GM19467 (cell line): ENCODE data around the gene ZNF423.

Experiments used
- ATAC-seq: cut with Tn5 transposase; IDR thresholded peaks from one replicate; pipeline ENCODE4 v1.9.1; 2021; ENCODE audit warnings: mild to moderate bottlenecking, moderate library complexity; ENCODE audit not compliant: unreplicated experiment

ZNF423 gene

GRCh38 chr16:49634235-49635008 is 221.5 kb downstream of the ZNF423 start:
- ATAC-seq: no peak

- no peak for ATAC-seq
Measured at GRCh38 chr16:49632795-49633184, 223.1 kb downstream of the ZNF423 start.

- no peak for ATAC-seq
Measured at GRCh38 chr16:49632086-49632794, 223.7 kb downstream of the ZNF423 start.

- ATAC-seq: no peak
Measured at GRCh38 chr16:49631187-49632041, 224.5 kb downstream of the ZNF423 start.

- no peak for ATAC-seq
Measured at GRCh38 chr16:49630783-49631182, 225.1 kb downstream of the ZNF423 start.

GRCh38 chr16:49629851-49630250 is 226.1 kb downstream of the ZNF423 start:
- ATAC-seq: no peak

- no peak for ATAC-seq
Measured at GRCh38 chr16:49628148-49628547, 227.8 kb downstream of the ZNF423 start.

- no peak for ATAC-seq
Measured at GRCh38 chr16:49625311-49626065, 230.4 kb downstream of the ZNF423 start.

- ATAC-seq: no peak
Measured at GRCh38 chr16:49623501-49624266, 232.2 kb downstream of the ZNF423 start.

GRCh38 chr16:49622421-49623402 is 233.2 kb downstream of the ZNF423 start:
- ATAC-seq: no peak

GRCh38 chr16:49622084-49622390 is 233.9 kb downstream of the ZNF423 start:
- ATAC-seq: no peak

- ATAC-seq: no peak
Measured at GRCh38 chr16:49621241-49622083, 234.4 kb downstream of the ZNF423 start.

- no peak for ATAC-seq
Measured at GRCh38 chr16:49620869-49621240, 235.1 kb downstream of the ZNF423 start.

GRCh38 chr16:49620158-49620868 is 235.6 kb downstream of the ZNF423 start:
- no peak for ATAC-seq

- ATAC-seq: no peak
Measured at GRCh38 chr16:49619811-49620157, 236.1 kb downstream of the ZNF423 start.

- ATAC-seq: no peak
Measured at GRCh38 chr16:49618955-49619354, 237.0 kb downstream of the ZNF423 start.

GRCh38 chr16:49617710-49618330 is 238.1 kb downstream of the ZNF423 start:
- no peak for ATAC-seq
